NCI-H2107 treated with DMSO at 0.1 percent for 48 hours (cell line): Measurements from ENCODE around the gene ALPK1.
"Not testable (repeated sequence)": the region's sequence is repeated elsewhere in the genome, so short reads cannot be mapped to it uniquely, and the experiment has no call there.

Source experiments
- DNase-seq: peaks from one replicate; lab custom pipeline; 2025; ENCODE audit not compliant: unreplicated experiment; lab: John Stamatoyannopoulos, UW

The ALPK1 gene

DNA sequence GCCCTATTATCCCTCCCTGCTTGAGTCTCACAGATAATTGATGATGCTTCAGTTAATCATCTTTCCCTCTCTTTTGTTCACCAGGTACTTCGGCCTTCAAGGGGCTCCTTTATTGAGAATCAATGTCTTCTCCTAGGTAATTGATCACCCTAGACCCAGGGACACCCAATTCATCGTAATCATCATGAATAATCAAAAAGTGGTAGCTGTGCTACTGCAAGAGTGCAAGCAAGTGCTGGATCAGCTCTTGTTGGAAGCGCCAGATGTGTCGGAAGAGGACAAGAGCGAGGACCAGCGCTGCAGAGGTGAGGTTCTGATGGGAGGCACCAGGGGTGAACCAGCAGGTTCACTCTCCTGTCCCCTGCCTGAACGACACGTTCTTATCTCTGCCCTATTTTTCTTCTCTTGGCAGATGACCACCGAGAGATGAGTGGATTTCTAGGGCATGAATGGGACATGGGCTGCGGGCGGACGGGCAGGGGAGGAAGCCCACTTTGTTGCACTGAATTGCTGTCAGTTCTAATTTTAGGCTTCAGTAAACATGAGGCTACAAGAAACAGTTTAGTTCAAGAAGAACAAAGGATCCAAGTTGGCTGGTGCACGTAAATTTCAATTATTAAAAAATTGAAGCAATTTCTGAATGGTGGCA lies 80.5 kb downstream of the ALPK1 start:
- no peak for DNase-seq

- no peak for DNase-seq
These were observed 81.1 kb downstream of the ALPK1 start for GRCh38 chr4:112378243-112378620.

DNA sequence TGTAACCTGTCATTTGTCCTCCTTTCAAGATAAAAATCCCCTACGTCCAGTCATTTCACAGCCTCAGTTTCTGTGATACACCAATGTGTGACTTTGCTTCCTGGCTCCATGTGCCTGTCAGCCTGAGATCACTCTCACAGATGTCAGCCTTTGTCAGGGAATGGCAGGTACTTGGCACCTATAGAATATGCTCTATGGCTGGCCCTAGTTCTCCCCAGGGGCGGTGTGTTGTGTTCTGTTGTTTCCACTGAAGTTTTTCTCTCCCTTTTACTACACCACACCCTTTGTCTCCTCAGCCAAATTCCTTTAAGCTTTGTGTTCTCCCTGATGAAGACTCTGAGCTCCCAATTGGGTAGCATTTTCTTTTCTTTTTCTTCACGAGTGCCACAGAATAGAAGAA lies 81.7 kb downstream of the ALPK1 start:
- DNase-seq, result no peak

- no peak for DNase-seq
These were observed 82.1 kb downstream of the ALPK1 start for GRCh38 chr4:112379306-112379705.

GRCh38 chr4:112381996-112382692 lies 85.0 kb downstream of the ALPK1 start:
- peak; percentile 38 for DNase-seq

GRCh38 chr4:112386071-112386470 lies 88.9 kb downstream of the ALPK1 start:
- no peak for DNase-seq

- DNase-seq, result no peak
These were observed 104.9 kb downstream of the ALPK1 start for GRCh38 chr4:112402098-112402497.

- DNase-seq, result peak; percentile 12
These were observed 106.2 kb downstream of the ALPK1 start for GRCh38 chr4:112403101-112403945.

DNA sequence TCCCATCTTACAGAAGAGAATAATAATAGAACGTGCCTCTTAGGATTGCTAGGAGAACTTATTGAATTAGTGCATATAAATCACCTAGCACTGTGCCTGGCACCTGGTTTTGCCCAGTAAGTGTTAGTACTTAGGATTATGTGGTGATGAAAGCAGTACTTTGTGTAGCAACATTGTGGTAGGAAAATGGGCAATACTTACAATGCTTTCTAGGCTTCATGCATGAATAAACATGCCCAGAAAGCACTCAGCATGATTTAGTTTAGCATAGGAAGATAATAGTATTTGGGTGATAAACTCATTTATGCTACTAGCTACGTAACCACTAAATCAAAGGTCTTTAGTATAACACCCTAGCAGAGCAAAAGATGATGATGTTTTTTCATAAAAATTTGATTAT lies 113.2 kb downstream of the ALPK1 start:
- peak; percentile 90 for DNase-seq

DNA sequence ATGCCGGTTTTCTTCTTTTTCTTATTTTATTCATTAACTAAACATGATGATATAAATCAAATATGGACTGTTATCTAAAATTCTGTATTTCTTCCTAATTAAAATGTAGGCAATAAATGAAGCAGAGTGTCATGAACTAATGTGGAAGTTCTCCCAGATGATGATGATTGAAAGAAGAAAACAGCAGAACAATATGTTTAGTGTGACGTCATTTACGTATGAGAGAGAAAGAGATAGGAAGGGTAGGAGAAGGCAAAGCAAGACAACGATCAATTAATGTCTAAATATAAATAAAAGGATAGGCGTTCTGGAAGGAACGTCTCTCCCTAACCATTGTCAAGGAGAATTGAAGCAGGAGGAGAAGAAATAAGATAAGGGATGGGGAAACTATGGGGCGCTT lies 113.6 kb downstream of the ALPK1 start:
- no peak for DNase-seq

- no peak for DNase-seq
These were observed 114.8 kb downstream of the ALPK1 start for GRCh38 chr4:112411781-112412550.

- no peak for DNase-seq
These were observed 119.3 kb downstream of the ALPK1 start for GRCh38 chr4:112416464-112416863.

GRCh38 chr4:112418092-112418491 lies 120.9 kb downstream of the ALPK1 start:
- no peak for DNase-seq

- DNase-seq, result no peak
These were observed 124.7 kb downstream of the ALPK1 start for GRCh38 chr4:112421911-112422310.

- no peak for DNase-seq
These were observed 125.5 kb downstream of the ALPK1 start for GRCh38 chr4:112422644-112423043.

DNA sequence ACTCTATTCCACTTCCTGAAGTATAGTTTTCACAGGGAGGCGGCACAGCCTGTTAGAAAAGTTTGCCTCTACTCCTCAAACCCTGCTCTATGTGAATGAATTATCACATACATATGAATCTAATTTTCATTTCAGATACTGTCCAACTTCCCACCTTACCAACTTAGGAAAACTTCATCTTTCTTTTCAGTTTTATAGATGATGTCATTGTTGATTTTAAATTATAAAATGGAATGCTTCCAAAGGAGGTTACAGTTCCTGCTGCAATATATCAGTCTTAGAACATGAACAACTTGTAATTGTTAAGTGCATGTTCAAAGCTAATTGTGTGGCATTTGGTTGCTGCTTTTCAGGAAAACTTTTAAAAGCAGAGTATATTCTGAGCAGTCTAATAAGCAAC lies 126.4 kb downstream of the ALPK1 start:
- no peak for DNase-seq

DNA sequence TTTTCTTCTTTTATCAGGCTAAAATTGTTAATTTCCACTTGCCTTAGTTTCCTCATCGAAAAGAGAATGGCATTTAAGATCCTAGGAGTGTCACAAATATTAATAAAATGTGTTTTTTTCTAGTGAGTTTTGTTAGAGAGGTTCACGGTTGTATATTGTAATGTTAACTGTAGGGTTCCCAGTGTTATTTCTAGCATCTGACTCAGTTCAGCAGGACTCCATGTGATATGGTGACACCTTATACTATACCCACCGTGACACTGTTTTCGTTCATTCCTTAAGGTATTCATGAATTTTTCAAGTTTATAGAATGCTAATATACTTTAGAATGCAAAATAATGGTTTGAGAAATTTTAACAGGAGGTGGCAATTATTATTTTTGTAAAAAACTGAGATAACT lies 128.7 kb downstream of the ALPK1 start:
- DNase-seq, result no peak

GRCh38 chr4:112426416-112426815 lies 129.2 kb downstream of the ALPK1 start:
- no peak for DNase-seq

- DNase-seq, result no peak
These were observed 134.0 kb downstream of the ALPK1 start for GRCh38 chr4:112431158-112431557.

DNA sequence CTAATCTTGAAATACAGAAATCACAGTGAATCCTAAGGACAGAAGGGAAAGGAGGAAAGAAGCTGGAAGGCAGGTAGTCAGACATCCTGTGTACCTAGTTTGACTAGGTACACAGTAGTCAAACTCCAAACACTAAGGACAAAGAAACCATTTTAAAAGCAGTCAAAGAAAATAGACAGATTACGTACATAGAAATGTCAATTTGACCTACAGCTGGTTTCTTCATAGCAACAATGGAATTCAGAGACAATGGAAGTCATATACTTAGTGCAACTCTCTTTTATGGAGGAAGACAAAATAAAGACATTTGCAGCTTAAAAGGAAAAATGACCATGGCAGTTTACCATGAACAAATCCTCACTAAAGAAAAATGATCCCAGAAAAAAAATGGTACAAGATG lies 139.8 kb downstream of the ALPK1 start:
- no peak for DNase-seq

DNA sequence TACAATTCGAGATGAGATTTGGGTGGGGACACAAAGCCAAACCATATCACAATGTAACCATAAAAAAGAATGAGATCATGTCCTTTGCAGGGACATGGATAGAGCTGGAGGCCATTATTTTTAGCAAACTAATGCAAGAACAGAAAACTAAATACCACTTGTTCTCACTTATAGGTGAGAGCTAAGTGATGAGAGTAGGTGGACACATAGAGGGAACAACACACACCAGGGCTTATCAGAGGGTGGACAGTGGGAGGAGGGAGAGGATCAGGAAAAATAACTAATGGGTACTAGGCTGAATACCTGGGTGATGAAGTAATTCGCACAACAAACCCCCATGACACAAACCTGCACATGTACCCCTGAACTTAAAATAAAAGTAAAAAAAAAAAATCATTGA lies 145.1 kb downstream of the ALPK1 start:
- not testable (repeated sequence) for DNase-seq
